H1 (cell line): ENCODE measurements around the gene CALR. TPM values are rescaled to one million over a fixed set of nuclear protein-coding genes. Genes with fewer than 3 reads are reported as not detected.

Source experiments
- CTCF ChIA-PET: fragments of 300-600 bp; sonication (Branson Sonifier 250); formaldehyde crosslinking; loops from one replicate; lab custom pipeline; 2021; ENCODE audit not compliant: partially characterized antibody; lab: Charles Lee
- POLR2A ChIA-PET: fragments of 300-600 bp; sonication (Branson Sonifier 250); formaldehyde crosslinking; loops from one replicate; lab custom pipeline; 2021; ENCODE audit warnings: inconsistent platforms; ENCODE audit not compliant: partially characterized antibody; lab: Charles Lee
- DNase-seq, 2 experiments: peaks; one replicate each; pipeline versions ENCODE4 v3.0.0 to v3.0.0-alpha.2; 2010 to 2022; ENCODE audit warnings: low spot score in 2 of 2, low read depth in 1 of 2, mixed read lengths in 1 of 2
- FAIRE-seq: peaks from 2 replicates; lab custom pipeline; 2011; peaks lifted over from hg19 to GRCh38; lab: Jason Lieb, UNC
- H2AFZ ChIP-seq: 2 replicates; pipeline ENCODE4 v1.8.1; 2012; ENCODE audit warnings: low read length, inconsistent platforms
- H2AK5ac ChIP-seq: 2 replicates; pipeline ENCODE4 v1.6.1; 2013; ENCODE audit warnings: low read depth, low read length
- H2BK120ac ChIP-seq: replicated peaks from 2 replicates; pipeline ENCODE3; 2013; ENCODE audit warnings: low read depth, low read length, inconsistent platforms
- H2BK12ac ChIP-seq: 2 replicates; pipeline ENCODE4 v1.6.1; 2013; ENCODE audit warnings: low read depth, low read length
- H2BK15ac ChIP-seq: 2 replicates; pipeline ENCODE4 v1.6.1; 2013; ENCODE audit warnings: low read length
- H2BK20ac ChIP-seq: 2 replicates; pipeline ENCODE4 v1.6.1; 2013; ENCODE audit warnings: low read length
- H2BK5ac ChIP-seq: 2 replicates; pipeline ENCODE4 v1.6.1; 2013; ENCODE audit warnings: low read depth, low read length
- H3K14ac ChIP-seq: 2 replicates; pipeline ENCODE4 v1.6.1; 2013; ENCODE audit warnings: inconsistent platforms; ENCODE audit not compliant: insufficient read length
- H3K18ac ChIP-seq: 2 replicates; pipeline ENCODE4 v1.6.1; 2013; ENCODE audit warnings: low read length; ENCODE audit errors: extremely low read depth
- H3K23ac ChIP-seq: 2 replicates; pipeline ENCODE4 v1.6.1; 2013; ENCODE audit warnings: inconsistent platforms; ENCODE audit not compliant: insufficient read length
- H3K23me2 ChIP-seq: 2 replicates; pipeline ENCODE4 v1.6.1; 2013; ENCODE audit warnings: low read depth, low read length
- H3K27ac ChIP-seq: 2 replicates; pipeline ENCODE4 v1.6.1; 2011; ENCODE audit warnings: low read depth, low read length, inconsistent platforms
- H3K27me3 ChIP-seq, 4 experiments: replicated peaks in 1 of 4; 1 replicate in 1 of 4; 2 replicates in 3 of 4; pipeline versions ENCODE4 v1.6.1 to v1.8.1; 2011 to 2013; ENCODE audit warnings: low read length in 3 of 4, mild to moderate bottlenecking in 3 of 4, inconsistent platforms in 2 of 4, mixed read lengths in 2 of 4, moderate library complexity in 1 of 4; ENCODE audit not compliant: control insufficient read depth in 3 of 4, insufficient read depth in 3 of 4; ENCODE audit errors: extremely low read depth in 1 of 4
- H3K36me3 ChIP-seq, 4 experiments: 2 replicates each; pipeline versions ENCODE4 v1.6.1 to v1.8.1; 2011 to 2013; ENCODE audit warnings: mild to moderate bottlenecking in 4 of 4, low read length in 3 of 4, moderate library complexity in 2 of 4, control low read depth in 1 of 4, inconsistent platforms in 1 of 4; ENCODE audit not compliant: insufficient read depth in 4 of 4, control insufficient read depth in 2 of 4
- H3K4ac ChIP-seq: replicated peaks from 2 replicates; pipeline ENCODE3; 2013; ENCODE audit warnings: low read length, low read depth, mixed read lengths, inconsistent platforms; ENCODE audit not compliant: insufficient read length
- H3K4me1 ChIP-seq, 4 experiments: replicated peaks in 1 of 4; 1 replicate in 1 of 4; 2 replicates in 3 of 4; pipeline versions ENCODE4 v1.6.1 to v1.8.1; 2011 to 2013; ENCODE audit warnings: low read length in 3 of 4, inconsistent platforms in 2 of 4, mixed read lengths in 1 of 4; ENCODE audit not compliant: insufficient read depth in 4 of 4, control insufficient read depth in 3 of 4
- H3K4me2 ChIP-seq, 2 experiments: 2 replicates each; pipeline versions ENCODE4 v1.6.1 to v1.8.1; 2011 to 2013; ENCODE audit warnings: low read depth in 2 of 2, low read length in 2 of 2, control low read depth in 1 of 2, inconsistent platforms in 1 of 2, mild to moderate bottlenecking in 1 of 2; ENCODE audit not compliant: insufficient read depth in 1 of 2
- H3K4me3 ChIP-seq, 4 experiments: fragments of 200-600, 300-600 bp in 1 of 4; sonication (generic), shearing (Covaris generic), sonication (Bioruptor Twin) in 1 of 4; 2 replicates each; pipeline versions ENCODE4 v1.5.1 to v1.8.1; 2011 to 2016; ENCODE audit warnings: low read length in 4 of 4, low read depth in 3 of 4, control low read depth in 2 of 4, inconsistent platforms in 2 of 4, mild to moderate bottlenecking in 2 of 4, mixed read lengths in 1 of 4, moderate library complexity in 1 of 4; ENCODE audit not compliant: insufficient read depth in 2 of 4; ENCODE audit errors: extremely low read depth in 1 of 4
- H3K56ac ChIP-seq: replicated peaks from 2 replicates; pipeline ENCODE3; 2013; ENCODE audit warnings: low read depth, mild to moderate bottlenecking, mixed read lengths, low read length, inconsistent platforms; ENCODE audit not compliant: insufficient read length
- H3K79me1 ChIP-seq: 2 replicates; pipeline ENCODE4 v1.6.1; 2013; ENCODE audit warnings: low read depth, low read length, control low read depth
- H3K79me2 ChIP-seq, 2 experiments: 2 replicates each; pipeline versions ENCODE4 v1.6.1 to v1.8.1; 2012 to 2013; ENCODE audit warnings: low read length in 2 of 2, mild to moderate bottlenecking in 2 of 2, inconsistent platforms in 1 of 2; ENCODE audit not compliant: insufficient read depth in 2 of 2, control insufficient read depth in 1 of 2
- H3K9ac ChIP-seq, 4 experiments: replicated peaks in 1 of 4; 1 replicate in 1 of 4; 2 replicates in 3 of 4; pipeline versions ENCODE4 v1.6.1 to v1.8.1; 2011 to 2013; ENCODE audit warnings: low read depth in 3 of 4, low read length in 3 of 4, control low read depth in 2 of 4, mild to moderate bottlenecking in 2 of 4, moderate library complexity in 2 of 4, inconsistent platforms in 1 of 4; ENCODE audit errors: extremely low read depth in 1 of 4
- H3K9me3 ChIP-seq, 2 experiments: 2 replicates each; pipeline versions ENCODE4 v1.6.1 to v1.8.1; 2012 to 2013; ENCODE audit warnings: mild to moderate bottlenecking in 2 of 2, moderate library complexity in 2 of 2, control low read depth in 1 of 2, inconsistent platforms in 1 of 2, low read depth in 1 of 2, low read length in 1 of 2, mixed read lengths in 1 of 2; ENCODE audit not compliant: insufficient read depth in 2 of 2
- H4K20me1 ChIP-seq, 2 experiments: replicated peaks in 1 of 2; 2 replicates each; pipeline versions ENCODE3 to v1.8.1; 2011 to 2013; ENCODE audit warnings: inconsistent platforms in 2 of 2, low read length in 2 of 2, mild to moderate bottlenecking in 1 of 2; ENCODE audit not compliant: insufficient read depth in 2 of 2, control insufficient read depth in 1 of 2
- H4K5ac ChIP-seq: 2 replicates; pipeline ENCODE4 v1.6.1; 2013; ENCODE audit warnings: low read length, low read depth, mixed read lengths, inconsistent platforms; ENCODE audit not compliant: insufficient read length
- H4K8ac ChIP-seq: 2 replicates; pipeline ENCODE4 v1.8.0; 2013; ENCODE audit warnings: mild to moderate bottlenecking, moderate library complexity, low read length, inconsistent platforms; ENCODE audit not compliant: insufficient read depth; ENCODE audit errors: extremely low read depth
- H4K91ac ChIP-seq: replicated peaks from 2 replicates; pipeline ENCODE3; 2013; ENCODE audit warnings: low read length, mixed read lengths, inconsistent platforms; ENCODE audit not compliant: insufficient read length
- FOSL1 ChIP-seq: IDR thresholded peaks from 2 replicates; pipeline ENCODE4 v1.6.1; 2011; ENCODE audit warnings: mild to moderate bottlenecking, low read depth, low read length, moderate library complexity; ENCODE audit not compliant: insufficient read depth
- WGBS, 2 experiments: shearing (Covaris generic) in 1 of 2; methylation state at CpG; one replicate each; pipeline versions ENCODE4 v1.1.6 to v1.1.7; 2013 to 2015; ENCODE audit warnings: low lambda C conversion rate in 2 of 2, mixed read lengths in 2 of 2, inconsistent platforms in 1 of 2, low coverage in 1 of 2, missing lambda C conversion rate in 1 of 2; ENCODE audit not compliant: insufficient replicate concordance in 2 of 2, insufficient coverage in 1 of 2, insufficient read length in 1 of 2; ENCODE audit errors: extremely low coverage in 1 of 2, missing lambda C conversion rate in 1 of 2; 5-methylcytosine and 5-hydroxymethylcytosine counted together
- polyA plus RNA-seq, 7 experiments: library from polyadenylated mRNA; depleted of rRNA in 3 of 7; stranded (reverse) in 5 of 7; unstranded in 2 of 7; fragments of >200 nt in 5 of 7; fragments of 200-250 nt in 2 of 7; gene quantifications; 1 replicate in 5 of 7; 2 replicates in 1 of 7; 4 replicates in 1 of 7; pipeline versions ENCODE4 v1.2.1 to v1.2.3, GENCODE V29; 2011 to 2013; ENCODE audit warnings: missing spikeins in 2 of 7, mixed read lengths in 2 of 7
- total RNA-seq: library from RNA; stranded (reverse); fragmentation: NEBNext Ultra II Directional; extraction: Animal tissue kit (Norgen Biotek cat#: 25700); gene quantifications from 2 replicates; pipeline ENCODE4 v1.2.1, GENCODE V29; 2021

Gene CALR
- total and polyA plus RNA-seq, 2 of the 8 experiments (the other 6 are each of a cell fraction or from before 2014, with no cell fraction given) = 591 to 1,155 TPM

DNA sequence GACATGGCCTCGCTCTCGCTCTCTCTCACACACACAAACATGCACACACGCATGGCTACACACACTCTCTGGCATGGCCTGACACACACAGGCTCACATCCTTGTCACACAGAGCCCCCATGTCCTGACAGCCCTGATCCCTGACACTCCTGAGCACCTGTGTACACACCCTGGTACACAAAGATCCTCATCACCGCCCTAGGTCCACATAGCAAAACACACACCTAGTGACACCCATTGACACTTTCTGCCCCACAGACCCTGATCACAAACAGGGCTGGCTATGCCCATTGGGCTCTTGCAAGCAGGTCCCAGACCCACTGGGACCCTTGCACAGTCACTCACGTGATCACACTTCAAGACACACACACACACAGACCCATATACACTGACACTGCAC lies 52.9 kb downstream of the CALR start:
- peak overlapping the region; percentile 60; the same call in 1 of the 2 replicates for H2BK5ac ChIP-seq
- H4K5ac ChIP-seq = no peak overlapping the region
- H3K23me2 ChIP-seq = peaks cover 25% of the 10 kb centered on the region
- H3K9me3 ChIP-seq = no peaks in the 10 kb centered on the region
- no peak overlapping the region for H3K18ac ChIP-seq
- no peak overlapping the region for H3K56ac ChIP-seq
- ChIA-PET CTCF (interaction anchor here (0.6 to 2.7 kb wide), 3 partner anchors 14 to 41 kb away, joined by 3 to 8 read pairs (median 6); no protein-coding TSS in a partner anchor), POLR2A (interaction anchor here (0.7 to 1.2 kb wide), 3 partner anchors 15 to 130 kb away, joined by 3 read pairs; no protein-coding TSS in a partner anchor)
- peak overlapping the region; percentile 100 for H2BK15ac ChIP-seq
- H4K91ac ChIP-seq = peak overlapping the region; percentile 17
- H3K27ac ChIP-seq = no peak overlapping the region
- H3K4me3 ChIP-seq = no peak overlapping the region
- H3K14ac ChIP-seq = no peak overlapping the region
- no peak overlapping the region; a peak in 1 of 4 replicates for H3K4me2 ChIP-seq
- no peak for FAIRE-seq
- H2AFZ ChIP-seq = no peak overlapping the region
- peaks cover 4 to 25% of the 10 kb centered on the region in 2 experiments for H4K20me1 ChIP-seq
- no peak overlapping the region for H2BK20ac ChIP-seq
- H2AK5ac ChIP-seq = peak overlapping the region; percentile 100
- H4K8ac ChIP-seq = no peak overlapping the region
- WGBS, 2 experiments = 89% methylated on average over 5 of the region's 5 CpGs; no CpG with 5 or more reads in 1 of the 2 experiments
- peaks cover 31 to 66% (median 61%) of the 10 kb centered on the region in 4 experiments for H3K27me3 ChIP-seq
- no peak for TF ChIP-seq FOSL1
- peak overlapping the region; percentile 99 for H2BK12ac ChIP-seq
- no peaks in the 10 kb centered on the region for H3K79me2 ChIP-seq
- no peak overlapping the region for H3K23ac ChIP-seq
- H3K79me1 ChIP-seq = peaks cover 3% of the 10 kb centered on the region; the same call in 1 of the 2 replicates
- H3K36me3 ChIP-seq = peaks cover 0 to 8% (median 0%) of the 10 kb centered on the region in 4 experiments; a peak in 1 of 8 replicates
- peaks cover 0 to 14% (median 9%) of the 10 kb centered on the region in 4 experiments; a peak in 5 of 7 replicates for H3K4me1 ChIP-seq
- DNase-seq = no peak
- H2BK120ac ChIP-seq = no peak overlapping the region
- H3K9ac ChIP-seq = no peak overlapping the region
- H3K4ac ChIP-seq = no peak overlapping the region
